Ramos (cell line): ENCODE measurements around the gene HOTAIR.

Experiments
- in situ Hi-C: fragments of 300-500 bp; cut with MboI; formaldehyde crosslinking; loops from one replicate; pipeline ENCODE4 v1.14.3; 2022; ENCODE audit warnings: low sequenced_read_pairs; ENCODE audit not compliant: unreplicated experiment

The HOTAIR gene

GRCh38 chr12:53952871-53953734 lies 21.7 kb downstream of the HOTAIR start:
- in situ Hi-C loops, result no loop called here

GRCh38 chr12:53952335-53952694 lies 22.4 kb downstream of the HOTAIR start:
- in situ Hi-C loops, result no loop called here

GRCh38 chr12:53951577-53952334 lies 23.0 kb downstream of the HOTAIR start:
- in situ Hi-C loops, result no loop called here

DNA sequence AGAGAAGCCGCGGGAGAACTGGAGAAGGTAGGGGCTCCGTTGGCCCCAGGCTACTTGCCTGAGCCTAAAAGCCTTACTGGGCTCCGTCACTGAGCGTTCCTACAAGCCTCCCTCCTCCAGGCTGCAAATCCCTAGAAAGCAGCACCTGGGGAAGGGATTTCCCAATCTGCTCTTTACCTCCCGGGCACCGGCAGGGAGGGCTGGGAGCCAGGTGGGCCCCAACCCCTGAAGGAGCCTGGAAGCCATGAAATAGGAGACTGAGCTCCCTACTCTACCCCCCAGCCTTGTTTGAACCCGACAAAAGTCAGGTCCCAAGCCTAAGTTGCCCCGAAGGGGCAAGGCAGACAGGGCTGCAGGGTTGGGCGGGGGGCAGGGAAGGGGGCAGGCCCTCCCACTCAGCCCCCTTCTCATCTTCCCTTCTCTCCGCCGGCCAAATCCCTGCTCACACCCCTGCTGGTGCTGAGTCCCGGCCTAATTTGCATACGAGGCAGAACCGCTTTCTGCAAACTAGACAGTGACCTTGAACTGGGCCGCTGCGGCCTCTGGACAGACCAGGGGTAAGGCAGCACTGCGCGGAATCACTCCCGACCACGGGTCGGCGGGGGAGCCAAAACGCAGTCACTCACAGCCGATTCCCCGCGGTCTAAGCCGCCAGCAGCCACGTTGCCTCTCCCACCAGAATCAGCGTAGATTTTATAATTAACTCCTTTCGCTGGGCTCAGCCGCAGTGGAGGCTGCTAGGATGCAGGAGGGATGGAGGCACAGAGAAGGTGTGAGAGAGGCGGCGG lies 23.8 kb downstream of the HOTAIR start:
- in situ Hi-C loops, result no loop called here

- in situ Hi-C loops, result no loop called here
Observed at GRCh38 chr12:53950437-53950773, 24.3 kb downstream of the HOTAIR start.

DNA sequence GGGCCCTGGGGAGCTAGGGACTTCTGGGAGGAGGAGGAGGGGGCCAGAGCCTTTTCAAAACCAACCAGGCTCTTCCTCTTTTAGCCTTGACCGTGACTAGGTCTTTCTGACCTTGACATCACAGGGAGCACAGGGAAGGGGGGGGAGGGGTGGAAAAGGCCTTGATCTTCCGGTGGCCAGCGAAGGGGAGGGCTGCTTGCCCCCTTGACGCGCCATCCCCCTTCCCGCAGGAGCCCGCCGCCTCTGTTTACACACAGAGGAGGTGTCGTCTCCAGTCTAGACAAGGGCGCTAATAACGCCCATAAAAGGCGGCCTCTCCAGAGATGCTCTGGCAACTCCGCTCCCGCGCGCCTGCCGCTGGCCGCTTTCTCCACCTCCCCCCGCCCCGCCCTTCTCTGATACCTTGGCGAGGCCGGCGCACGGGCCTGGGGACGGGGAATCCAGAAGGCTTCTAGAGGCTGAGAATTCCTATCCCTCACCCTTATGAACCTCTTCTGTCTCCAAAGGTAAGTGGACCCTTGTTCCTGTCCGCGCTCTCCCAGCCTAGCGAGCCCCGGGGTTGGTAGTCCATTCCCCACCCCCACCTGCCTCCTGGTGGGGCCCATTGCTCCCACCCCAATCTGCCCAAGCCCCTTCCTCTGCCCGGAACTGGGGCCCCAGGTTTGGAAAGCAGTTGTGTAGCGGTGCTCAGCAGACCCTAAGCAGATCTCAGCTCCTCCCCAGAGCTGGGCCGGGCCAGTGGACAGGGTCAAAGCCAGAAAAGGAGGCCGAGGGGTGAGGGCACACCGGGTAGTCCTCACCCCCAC lies 24.9 kb downstream of the HOTAIR start:
- in situ Hi-C loops, result no loop called here

GRCh38 chr12:53948650-53949593 lies 25.8 kb downstream of the HOTAIR start:
- in situ Hi-C loops, result no loop called here

- in situ Hi-C loops, result no loop called here
Observed at GRCh38 chr12:53947743-53948142, 27.0 kb downstream of the HOTAIR start.

DNA sequence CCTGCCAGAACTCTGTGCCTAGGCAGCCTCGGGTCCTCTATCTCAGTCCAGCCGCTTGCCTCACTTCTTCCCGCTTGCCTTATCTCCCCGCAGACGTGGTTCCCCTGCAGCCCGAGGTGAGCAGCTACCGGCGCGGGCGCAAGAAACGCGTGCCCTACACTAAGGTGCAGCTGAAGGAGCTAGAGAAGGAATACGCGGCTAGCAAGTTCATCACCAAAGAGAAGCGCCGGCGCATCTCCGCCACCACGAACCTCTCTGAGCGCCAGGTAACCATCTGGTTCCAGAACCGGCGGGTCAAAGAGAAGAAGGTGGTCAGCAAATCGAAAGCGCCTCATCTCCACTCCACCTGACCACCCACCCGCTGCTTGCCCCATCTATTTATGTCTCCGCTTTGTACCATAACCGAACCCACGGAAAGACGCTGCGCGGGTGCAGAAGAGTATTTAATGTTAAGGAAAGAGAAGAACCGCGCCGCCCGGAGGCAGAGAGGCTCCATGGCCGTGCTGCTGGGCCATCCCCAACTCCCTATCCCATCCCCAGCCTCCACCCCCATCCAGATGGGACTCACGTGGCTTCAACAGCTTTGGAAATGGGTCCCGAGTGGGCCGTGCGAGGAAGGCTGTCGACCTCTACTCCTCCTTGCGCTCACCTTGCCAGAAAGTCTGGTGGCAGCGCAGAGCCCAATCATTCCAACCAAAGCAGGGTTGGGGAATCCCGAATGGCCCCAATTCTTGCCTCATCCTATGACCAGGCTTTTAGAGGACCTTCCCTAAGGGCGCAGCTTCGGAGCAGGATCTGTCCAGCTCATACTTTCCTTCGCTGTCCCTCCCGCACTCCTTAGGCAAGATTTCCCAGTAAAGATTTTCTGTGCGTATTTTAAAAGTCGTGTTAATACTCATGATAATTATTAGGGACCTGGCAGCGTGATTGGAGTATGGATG lies 29.6 kb downstream of the HOTAIR start:
- in situ Hi-C loops, result no loop called here

DNA sequence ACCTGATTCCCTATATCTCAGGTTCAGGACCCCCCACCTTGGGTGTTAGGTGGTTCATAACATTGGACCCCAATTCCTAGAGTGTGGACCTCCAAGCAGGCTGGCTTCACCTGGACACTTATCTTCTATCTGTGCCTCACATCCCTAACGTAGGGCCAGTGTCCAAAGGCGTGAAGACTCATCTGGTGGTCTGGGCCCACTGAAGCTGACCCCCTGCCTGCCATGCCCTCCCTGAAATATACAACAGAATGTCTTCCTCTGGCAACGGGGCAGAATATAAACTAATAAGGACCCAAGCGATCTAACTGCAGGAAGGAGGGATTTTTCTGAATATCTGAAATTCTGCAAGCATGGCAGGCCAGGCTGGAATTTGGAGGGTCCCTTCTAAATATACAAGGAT lies 30.5 kb downstream of the HOTAIR start:
- in situ Hi-C loops, result no loop called here

DNA sequence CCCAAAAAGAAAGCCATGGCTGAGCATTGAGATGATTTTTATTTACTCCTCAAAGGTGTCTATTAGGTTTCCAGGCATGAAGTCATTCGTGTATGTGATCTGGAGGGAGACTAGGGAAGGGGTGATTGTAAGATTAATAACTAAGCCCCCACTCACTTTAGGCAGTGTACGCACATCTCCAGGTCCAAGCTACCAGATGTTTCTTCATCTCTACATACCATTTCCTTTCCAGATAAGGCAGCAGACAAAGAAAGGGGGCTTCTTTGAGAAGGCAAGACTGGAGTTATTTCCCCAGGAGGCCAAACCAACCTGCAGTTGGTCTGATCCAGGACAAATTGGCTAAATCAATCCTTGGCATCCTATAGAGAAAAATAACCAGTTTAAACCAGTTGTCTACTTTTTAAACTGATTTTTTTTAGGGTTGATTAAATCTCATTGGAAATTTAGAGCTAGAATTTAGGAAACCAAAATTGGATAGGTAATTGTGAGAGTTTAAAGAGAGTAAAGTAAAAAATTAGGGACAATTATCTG lies 32.2 kb downstream of the HOTAIR start:
- in situ Hi-C loops, result no loop called here

DNA sequence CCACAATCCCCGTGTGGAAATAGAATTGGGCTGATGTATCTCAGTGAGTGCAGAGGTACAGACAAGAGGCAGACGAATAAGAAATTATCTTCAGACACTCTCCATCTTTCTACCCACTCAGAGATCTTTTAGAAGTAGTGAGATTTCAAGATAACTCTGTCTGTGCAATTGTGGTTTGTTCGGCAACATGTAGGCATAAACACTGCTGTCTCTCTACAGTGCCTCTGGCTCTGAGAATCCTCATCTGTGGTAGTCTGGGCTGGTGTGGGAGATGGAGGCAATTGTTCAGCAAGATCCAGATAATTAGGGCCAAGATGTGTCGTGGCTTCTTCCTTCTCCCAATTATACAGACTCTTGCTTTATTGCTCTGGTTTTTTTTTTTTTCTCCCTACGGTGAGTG lies 33.0 kb downstream of the HOTAIR start:
- in situ Hi-C loops, result no loop called here

DNA sequence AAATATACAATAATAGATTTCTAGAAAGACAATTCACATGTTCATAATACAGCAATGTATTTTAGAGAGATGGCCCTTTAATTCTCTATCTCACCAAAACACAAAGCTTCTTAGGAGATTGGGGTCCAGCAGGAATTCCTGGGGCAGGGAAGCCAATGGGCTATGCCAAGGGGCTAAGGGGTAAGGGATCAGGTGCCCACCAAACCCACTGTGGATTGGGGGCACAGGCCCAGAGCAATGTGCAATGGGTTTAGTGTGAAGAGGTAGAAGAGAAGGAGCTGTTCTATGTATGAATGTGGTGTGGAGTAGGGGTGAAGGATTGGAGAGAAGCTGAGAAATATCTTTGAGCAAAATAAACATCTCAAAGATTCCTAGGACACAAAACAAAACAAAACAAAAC lies 33.6 kb downstream of the HOTAIR start:
- in situ Hi-C loops, result no loop called here

GRCh38 chr12:53940443-53941014 lies 34.2 kb downstream of the HOTAIR start:
- in situ Hi-C loops, result no loop called here

- in situ Hi-C loops, result no loop called here
Observed at GRCh38 chr12:53939141-53940108, 35.3 kb downstream of the HOTAIR start.
